Right lobe of liver (tissue), 4 donors: ENCODE data around the gene ZBTB48.

Experiments used
- CTCF ChIP-seq, 4 donors: fragments of 200-600 bp in 3 of 4; fragments of 450-650 bp in 1 of 4; IDR thresholded peaks; one replicate each; pipeline versions ENCODE4 v1.5.1 to v1.8.0; 2016 to 2022; ENCODE audit warnings: antibody characterized with exemption in 4 of 4, mild to moderate bottlenecking in 2 of 4
- POLR2A ChIP-seq: fragments of 450-650 bp; IDR thresholded peaks from one replicate; pipeline ENCODE4 v1.6.1; 2017; ENCODE audit warnings: antibody characterized with exemption, mild to moderate bottlenecking
- donor health status: DM: no; HTN: no; CAD: no.
- donor health status: DM: no; HTN: no; CAD: no.
- donor health status: DM: no; HTN: yes; CAD: no.

DNA sequence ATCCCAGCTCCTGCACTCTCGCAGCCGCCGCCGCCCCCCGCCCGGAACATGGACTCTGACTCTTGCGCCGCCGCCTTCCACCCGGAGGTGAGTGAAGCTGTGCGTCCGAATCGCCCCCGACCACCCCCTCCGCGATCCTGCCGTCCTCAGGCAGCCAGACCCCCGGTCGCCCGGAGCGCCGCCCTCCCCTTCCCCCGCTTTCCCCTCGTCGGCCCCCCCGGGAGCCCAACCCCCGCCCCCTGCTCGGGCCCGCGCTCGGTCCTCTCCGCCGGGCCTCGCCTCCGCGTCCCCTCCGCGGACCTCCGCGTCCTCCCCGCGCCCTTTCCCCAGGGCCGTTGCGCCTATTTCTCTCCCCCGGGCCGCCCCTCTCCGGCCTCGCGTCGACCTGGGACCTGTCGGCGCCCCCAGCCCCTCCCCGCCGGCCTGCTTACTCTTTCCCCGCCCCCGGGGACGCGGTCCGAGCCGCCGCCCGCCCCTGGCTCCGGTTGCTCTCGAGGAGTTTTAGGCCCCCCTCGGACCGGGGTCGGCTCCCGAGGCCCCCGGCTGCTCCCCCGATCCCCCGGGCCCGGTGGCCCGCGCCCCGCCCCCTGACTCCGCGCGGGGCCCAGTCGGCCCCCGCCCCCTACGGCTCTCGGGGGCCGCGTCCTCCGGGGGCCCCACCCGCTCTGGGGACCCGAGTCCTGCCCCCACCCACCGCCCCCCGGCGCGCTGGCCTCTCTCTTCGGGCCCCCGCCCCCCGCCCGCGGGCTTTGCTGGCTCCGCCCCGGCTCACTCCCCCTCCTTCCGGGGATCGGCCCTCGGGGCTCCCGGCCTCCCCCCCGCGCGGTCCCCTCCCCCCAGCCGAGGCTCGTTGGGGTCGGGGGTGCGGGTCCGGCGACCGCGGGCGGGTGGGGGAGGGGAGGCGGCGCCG, 34.5 kb downstream of the ZBTB48 start:
- TF ChIP-seq CTCF (IDR thresholded peaks at IDR 0.05) (no peak), POLR2A (no peak)
